A549 (cell line): Measurements from ENCODE around the gene FAM32A.

ENCODE experiments used
- CTCF ChIP-seq: fragments of >200 bp; sonication (Bioruptor Twin); formaldehyde crosslinking; IDR thresholded peaks from 3 replicates; pipeline ENCODE4 v1.5.1; 2016
- EHMT2 ChIP-seq: fragments of 200-600 bp; sonication (generic); IDR thresholded peaks from 2 replicates; pipeline ENCODE4 v1.6.1; 2016; ENCODE audit warnings: antibody characterized with exemption, low read depth, mild to moderate bottlenecking, moderate library complexity
- ELK1 ChIP-seq: fragments of 150-350 bp; IDR thresholded peaks from 2 replicates; pipeline ENCODE4 v1.6.1; 2014; ENCODE audit warnings: low read depth, mild to moderate bottlenecking, low read length
- EP300 ChIP-seq, 2 experiments: fragments of >200 bp; sonication (Bioruptor Twin); formaldehyde crosslinking; IDR thresholded peaks; 2 replicates in 1 of 2; 3 replicates in 1 of 2; pipeline ENCODE4 v1.6.1; 2016 to 2017
- HOXB5 ChIP-seq: fragments of 250-450 bp; sonication (Bioruptor Pico); IDR thresholded peaks from 2 replicates; pipeline ENCODE4 v1.5.0; 2020; ENCODE audit warnings: mild to moderate bottlenecking, moderate library complexity
- MYC ChIP-seq: IDR thresholded peaks from 2 replicates; pipeline ENCODE4 v1.6.1; 2012; ENCODE audit warnings: mild to moderate bottlenecking, inconsistent platforms, low read length, improper control_type of control experiment, borderline replicate concordance
- POLR2A ChIP-seq: IDR thresholded peaks from 2 replicates; pipeline ENCODE4 v1.6.1; 2012; ENCODE audit warnings: mild to moderate bottlenecking, low read length
- REST ChIP-seq: fragments of 200-600 bp; sonication (generic); IDR thresholded peaks from 2 replicates; pipeline ENCODE4 v1.6.1; 2016; ENCODE audit warnings: antibody characterized with exemption, mild to moderate bottlenecking, moderate library complexity

- no peak for TF ChIP-seq EP300 (IDR thresholded peaks at IDR 0.05)
- no peak for TF ChIP-seq CTCF
- no peak for TF ChIP-seq REST
- TF ChIP-seq HOXB5 (CRISPR knock-in tag): no peak
- TF ChIP-seq POLR2A: no peak
- no peak for TF ChIP-seq EHMT2
- TF ChIP-seq MYC: no peak
- TF ChIP-seq ELK1: no peak
Measured at GRCh38 chr19:16217716-16218451, 32.7 kb downstream of the FAM32A start.
